Keratinocyte (primary cell): Measurements from ENCODE around the gene CDH9.

Source experiments
- EZH2 ChIP-seq: IDR thresholded peaks from one replicate; pipeline ENCODE4 v1.6.1; 2012; ENCODE audit warnings: inconsistent platforms, mild to moderate bottlenecking, low read length, moderate library complexity
- TF ChIP-seq, protein P1 (sequence below), 3 experiments: IDR thresholded peaks in 1 of 3; conservative IDR thresholded peaks in 1 of 3; optimal IDR thresholded peaks in 1 of 3; 2 replicates in 2 of 3; 3 replicates in 1 of 3; pipeline versions ENCODE3 to v1.5.1; 2011; ENCODE audit warnings: low read length in 3 of 3, mild to moderate bottlenecking in 3 of 3, moderate library complexity in 2 of 3, control low read depth in 1 of 3, inconsistent platforms in 1 of 3; ENCODE audit not compliant: insufficient read depth in 2 of 3; ENCODE audit errors: extremely low read depth in 1 of 3

DNA sequence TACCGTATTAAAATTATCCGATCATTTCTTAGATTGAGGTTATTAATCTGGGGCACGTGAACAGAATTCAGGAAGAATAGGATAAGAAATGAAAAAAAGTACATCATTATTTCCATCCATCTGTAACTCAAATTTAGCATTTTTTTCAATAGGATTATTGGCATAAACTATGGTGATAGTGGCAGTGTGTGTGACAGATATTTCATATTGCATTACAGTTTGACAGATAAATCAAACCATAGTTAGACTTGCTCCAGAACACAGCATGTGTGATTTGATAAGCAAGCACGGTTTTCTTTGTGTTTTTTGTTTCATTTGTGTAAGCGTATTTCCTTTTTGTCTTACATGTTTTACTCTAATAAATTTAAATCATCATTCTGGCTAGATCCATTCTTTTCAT is 155.0 kb downstream of the CDH9 start:
- TF ChIP-seq, protein P1, sequence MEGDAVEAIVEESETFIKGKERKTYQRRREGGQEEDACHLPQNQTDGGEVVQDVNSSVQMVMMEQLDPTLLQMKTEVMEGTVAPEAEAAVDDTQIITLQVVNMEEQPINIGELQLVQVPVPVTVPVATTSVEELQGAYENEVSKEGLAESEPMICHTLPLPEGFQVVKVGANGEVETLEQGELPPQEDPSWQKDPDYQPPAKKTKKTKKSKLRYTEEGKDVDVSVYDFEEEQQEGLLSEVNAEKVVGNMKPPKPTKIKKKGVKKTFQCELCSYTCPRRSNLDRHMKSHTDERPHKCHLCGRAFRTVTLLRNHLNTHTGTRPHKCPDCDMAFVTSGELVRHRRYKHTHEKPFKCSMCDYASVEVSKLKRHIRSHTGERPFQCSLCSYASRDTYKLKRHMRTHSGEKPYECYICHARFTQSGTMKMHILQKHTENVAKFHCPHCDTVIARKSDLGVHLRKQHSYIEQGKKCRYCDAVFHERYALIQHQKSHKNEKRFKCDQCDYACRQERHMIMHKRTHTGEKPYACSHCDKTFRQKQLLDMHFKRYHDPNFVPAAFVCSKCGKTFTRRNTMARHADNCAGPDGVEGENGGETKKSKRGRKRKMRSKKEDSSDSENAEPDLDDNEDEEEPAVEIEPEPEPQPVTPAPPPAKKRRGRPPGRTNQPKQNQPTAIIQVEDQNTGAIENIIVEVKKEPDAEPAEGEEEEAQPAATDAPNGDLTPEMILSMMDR (optimal IDR thresholded peaks at IDR 0.05 in 1 of 3, IDR thresholded peaks at IDR 0.05 in 1 of 3, conservative IDR thresholded peaks at IDR 0.05 in 1 of 3; ENCODE audit: extremely low read depth in 1 of 3, insufficient read depth in 2 of 3, low read length in 3 of 3) = no peak
- no peak for TF ChIP-seq EZH2
